Measurements from ENCODE around the gene PLGRKT. TPM values are rescaled to one million over a fixed set of nuclear protein-coding genes. Genes with fewer than 3 reads are reported as not detected.
"Not testable (repeated sequence)": the region's sequence is repeated elsewhere in the genome, so short reads cannot be mapped to it uniquely, and the experiment has no call there.

The PLGRKT gene
- total RNA-seq, 1 experiment from 2014 or later, result 22.0 TPM

GRCh38 chr9:5466766-5467165 is 29.0 kb upstream of the PLGRKT start:
- CTCF ChIA-PET, result no interaction called here
- no peak overlapping the region for H2AFZ ChIP-seq
- H3K27ac ChIP-seq, result no peak overlapping the region
- no peaks in the 10 kb centered on the region for H3F3A ChIP-seq (ENCODE audit: insufficient read depth, low read depth)
- H3K4me3 ChIP-seq, result no peak overlapping the region
- DNase-seq, result no peak
- no peaks in the 10 kb centered on the region for H4K20me1 ChIP-seq (ENCODE audit: insufficient read depth)
- H3K9me2 ChIP-seq (ENCODE audit: insufficient read depth), result no peaks in the 10 kb centered on the region
- no peaks in the 10 kb centered on the region for H3K4me1 ChIP-seq (replicated peaks; ENCODE audit: insufficient read depth)
- H3K4me2 ChIP-seq, result no peak overlapping the region
- TF ChIP-seq CTCF (conservative IDR thresholded peaks at IDR 0.05) (no peak), EZH2 (IDR thresholded peaks at IDR 0.05; ENCODE audit: low read depth) (no peak)
- no peaks in the 10 kb centered on the region for H3K36me3 ChIP-seq (ENCODE audit: low read depth)
- H3K9me3 ChIP-seq (ENCODE audit: insufficient read depth, low read depth), result no peaks in the 10 kb centered on the region
- POLR2A ChIA-PET (ENCODE audit: unreplicated experiment), result no interaction called here
- no peaks in the 10 kb centered on the region for H3K27me3 ChIP-seq (ENCODE audit: insufficient read depth, low read depth)
- H3K79me2 ChIP-seq (ENCODE audit: low read depth), result no peaks in the 10 kb centered on the region
- BruUV-seq (replicated peaks), result no TSS peak
- intact Hi-C loops (cut with micrococcal nuclease; ENCODE audit: unreplicated experiment), result no loop called here

GRCh38 chr9:5466005-5466404 is 28.3 kb upstream of the PLGRKT start:
- no peak for DNase-seq
- H3K4me2 ChIP-seq, result no peak overlapping the region
- ChIA-PET POLR2A (ENCODE audit: unreplicated experiment) (no interaction called here), CTCF (no interaction called here)
- H2AFZ ChIP-seq, result no peak overlapping the region
- no peaks in the 10 kb centered on the region for H3K27me3 ChIP-seq (ENCODE audit: insufficient read depth, low read depth)
- H3K79me2 ChIP-seq (ENCODE audit: low read depth), result no peaks in the 10 kb centered on the region
- H3K4me1 ChIP-seq (replicated peaks; ENCODE audit: insufficient read depth), result no peaks in the 10 kb centered on the region
- H3K36me3 ChIP-seq (ENCODE audit: low read depth), result no peaks in the 10 kb centered on the region
- H3K9me3 ChIP-seq (ENCODE audit: insufficient read depth, low read depth), result no peaks in the 10 kb centered on the region
- no TSS peak for BruUV-seq (replicated peaks)
- no peak overlapping the region for H3K4me3 ChIP-seq
- TF ChIP-seq EZH2 (IDR thresholded peaks at IDR 0.05; ENCODE audit: low read depth) (no peak), CTCF (conservative IDR thresholded peaks at IDR 0.05) (no peak)
- intact Hi-C loops (cut with micrococcal nuclease; ENCODE audit: unreplicated experiment), result no loop called here
- no peaks in the 10 kb centered on the region for H3K9me2 ChIP-seq (ENCODE audit: insufficient read depth)
- H4K20me1 ChIP-seq (ENCODE audit: insufficient read depth), result no peaks in the 10 kb centered on the region
- H3K27ac ChIP-seq, result no peak overlapping the region
- no peaks in the 10 kb centered on the region for H3F3A ChIP-seq (ENCODE audit: insufficient read depth, low read depth)

DNA sequence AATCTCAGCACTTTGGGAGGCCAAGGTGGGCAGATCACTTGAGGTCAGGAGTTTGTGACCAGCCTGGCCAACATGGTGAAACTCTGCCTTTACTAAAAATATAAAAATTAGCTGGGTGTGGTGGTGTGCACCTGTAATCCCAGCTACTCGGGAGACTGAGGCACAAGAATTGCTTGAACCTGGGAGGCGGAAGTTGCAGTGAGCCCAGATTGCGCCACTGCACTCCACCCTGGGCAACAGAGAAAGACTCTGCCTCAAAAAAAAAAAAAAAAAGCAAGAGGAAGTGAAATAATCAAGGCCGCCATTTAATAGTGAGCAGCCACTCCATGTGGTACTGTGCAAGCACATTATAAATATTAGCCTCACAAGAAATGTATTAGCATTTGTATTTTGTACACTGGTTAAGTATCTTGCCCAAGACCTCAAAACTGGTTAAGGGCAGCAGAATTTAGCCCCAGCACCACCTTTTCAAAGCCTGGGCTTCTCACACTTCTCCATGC is 27.2 kb upstream of the PLGRKT start:
- H3K79me2 ChIP-seq (ENCODE audit: low read depth); BruUV-seq (replicated peaks); H3K9me2 ChIP-seq (ENCODE audit: insufficient read depth); H3F3A ChIP-seq (ENCODE audit: insufficient read depth, low read depth); H3K27me3 ChIP-seq (ENCODE audit: insufficient read depth, low read depth); H3K4me3 ChIP-seq; H3K4me2 ChIP-seq; POLR2A ChIA-PET (ENCODE audit: unreplicated experiment); H4K20me1 ChIP-seq (ENCODE audit: insufficient read depth); intact Hi-C loops (cut with micrococcal nuclease; ENCODE audit: unreplicated experiment); H3K36me3 ChIP-seq (ENCODE audit: low read depth); DNase-seq; CTCF ChIA-PET; H3K9me3 ChIP-seq (ENCODE audit: insufficient read depth, low read depth); H2AFZ ChIP-seq; H3K27ac ChIP-seq; H3K4me1 ChIP-seq (replicated peaks; ENCODE audit: insufficient read depth): not testable (repeated sequence)

DNA sequence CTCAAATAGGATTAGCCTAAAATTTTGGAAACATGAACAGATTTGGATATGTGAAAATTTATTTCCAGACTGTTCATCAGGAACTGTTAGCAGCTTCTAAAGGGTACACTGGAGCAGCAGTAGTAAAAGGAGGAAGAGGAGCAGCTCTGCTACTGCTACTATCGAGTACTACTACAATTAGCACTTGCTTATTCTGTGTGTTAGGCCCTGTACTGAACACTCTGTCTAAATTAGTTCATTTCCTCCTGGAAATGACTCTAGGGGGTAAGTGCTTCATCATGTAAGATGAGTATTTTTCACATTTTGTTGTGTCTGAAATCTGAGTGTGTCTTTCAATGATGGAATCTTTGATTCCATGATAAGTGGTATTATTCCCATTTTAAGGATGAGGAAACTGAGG is 22.4 kb upstream of the PLGRKT start:
- Histone ChIP-seq H3K79me2 (ENCODE audit: low read depth) (peaks cover 20% of the 10 kb centered on the region; the same call in 1 of the 2 replicates), H3K9me3 (ENCODE audit: insufficient read depth, low read depth) (no peaks in the 10 kb centered on the region), H3K4me1 (replicated peaks; ENCODE audit: insufficient read depth) (peaks cover 11% of the 10 kb centered on the region), H3K27ac (0 out of 2 replicates have a peak overlapping the region, but pooled peaks have one; percentile 6), H2AFZ (no peak overlapping the region), H3K4me2 (no peak overlapping the region), H3K27me3 (ENCODE audit: insufficient read depth, low read depth) (no peaks in the 10 kb centered on the region), H3K4me3 (no peak overlapping the region), H3K9me2 (ENCODE audit: insufficient read depth) (no peaks in the 10 kb centered on the region), H3F3A (ENCODE audit: insufficient read depth, low read depth) (peaks cover 4% of the 10 kb centered on the region; the same call in 1 of the 2 replicates), H3K36me3 (ENCODE audit: low read depth) (0 out of 2 replicates have a peak, but pooled peaks cover 11% of the 10 kb centered on the region), H4K20me1 (ENCODE audit: insufficient read depth) (no peaks in the 10 kb centered on the region)
- ChIA-PET CTCF (interaction anchor here (0.6 kb wide), 1 partner anchor 77 kb away, joined by 3 read pairs; no protein-coding TSS in a partner anchor), POLR2A (ENCODE audit: unreplicated experiment) (no interaction called here)
- no peak for DNase-seq
- intact Hi-C loops (cut with micrococcal nuclease; ENCODE audit: unreplicated experiment), result no loop called here
- TF ChIP-seq CTCF (conservative IDR thresholded peaks at IDR 0.05), result no peak
- TF ChIP-seq EZH2 (IDR thresholded peaks at IDR 0.05; ENCODE audit: low read depth), result no peak
- no TSS peak for BruUV-seq (replicated peaks)

Data from PC-9 (cell line).